H1 (cell line): ENCODE data around the gene SRRM5. TPM values are rescaled to one million over a fixed set of nuclear protein-coding genes. Genes with fewer than 3 reads are reported as not detected.

Experiments used
- ATF2 ChIP-seq: IDR thresholded peaks from 2 replicates; pipeline ENCODE4 v1.6.1; 2012; ENCODE audit warnings: low read length, inconsistent platforms
- CBX5 ChIP-seq: fragments of 300-800, 300-1000 bp; sonication (generic); IDR thresholded peaks from 2 replicates; pipeline ENCODE4 v1.7.1; 2016; ENCODE audit warnings: antibody characterized with exemption, low read length, low read depth
- CREB1 ChIP-seq: IDR thresholded peaks from 2 replicates; pipeline ENCODE4 v1.6.1; 2012; ENCODE audit warnings: inconsistent platforms
- FOSL1 ChIP-seq: IDR thresholded peaks from 2 replicates; pipeline ENCODE4 v1.6.1; 2011; ENCODE audit warnings: mild to moderate bottlenecking, low read depth, low read length, moderate library complexity; ENCODE audit not compliant: insufficient read depth
- GABPA ChIP-seq: IDR thresholded peaks from 2 replicates; pipeline ENCODE4 v1.6.1; 2011; ENCODE audit warnings: mild to moderate bottlenecking, low read length, moderate library complexity, borderline replicate concordance; ENCODE audit not compliant: insufficient read depth
- GTF2F1 ChIP-seq: IDR thresholded peaks from 2 replicates; pipeline ENCODE4 v1.6.1; 2012; ENCODE audit warnings: low read depth, low read length, improper control_type of control experiment, borderline replicate concordance
- HDAC6 ChIP-seq: IDR thresholded peaks from one replicate; pipeline ENCODE4 v1.7.1; 2012; ENCODE audit warnings: low read depth, mild to moderate bottlenecking, inconsistent platforms, low read length, moderate library complexity
- JUN ChIP-seq: IDR thresholded peaks from 2 replicates; pipeline ENCODE4 v1.6.1; 2011; ENCODE audit warnings: low read depth, mild to moderate bottlenecking, improper control_type of control experiment, low read length
- PHF8 ChIP-seq: fragments of 200-600 bp; sonication (generic); conservative IDR thresholded peaks from 2 replicates; pipeline ENCODE4 v1.7.1; 2012; ENCODE audit warnings: low read depth, mild to moderate bottlenecking, inconsistent platforms, low read length, moderate library complexity
- POU5F1 ChIP-seq: IDR thresholded peaks from 2 replicates; pipeline ENCODE4 v1.6.1; 2011; ENCODE audit warnings: low read depth, mild to moderate bottlenecking, low read length, moderate library complexity
- RBBP5 ChIP-seq: IDR thresholded peaks from 2 replicates; pipeline ENCODE4 v1.7.1; 2012; ENCODE audit warnings: low read depth, mild to moderate bottlenecking, inconsistent platforms, low read length, moderate library complexity, borderline replicate concordance
- RFX5 ChIP-seq: IDR thresholded peaks from 2 replicates; pipeline ENCODE4 v1.6.1; 2011; ENCODE audit warnings: low read depth, low read length, improper control_type of control experiment, borderline replicate concordance
- RNF2 ChIP-seq: fragments of 200-900, 300-1000 bp; sonication (generic); IDR thresholded peaks from 2 replicates; pipeline ENCODE4 v1.7.1; 2016; ENCODE audit warnings: borderline replicate concordance, low read depth, mild to moderate bottlenecking, antibody characterized with exemption, low read length; ENCODE audit not compliant: poor library complexity, severe bottlenecking; ENCODE audit errors: missing control alignments
- TAF1 ChIP-seq: IDR thresholded peaks from 2 replicates; pipeline ENCODE4 v1.6.1; 2011; ENCODE audit warnings: mild to moderate bottlenecking, low read depth, low read length
- TAF7 ChIP-seq: optimal IDR thresholded peaks from 2 replicates; pipeline ENCODE3; 2011; ENCODE audit warnings: low read depth, mild to moderate bottlenecking, inconsistent platforms, low read length, moderate library complexity, borderline replicate concordance
- TBP ChIP-seq: IDR thresholded peaks from 2 replicates; pipeline ENCODE4 v1.6.1; 2011; ENCODE audit warnings: low read depth, low read length, improper control_type of control experiment
- USF2 ChIP-seq: IDR thresholded peaks from 2 replicates; pipeline ENCODE4 v1.6.1; 2011; ENCODE audit warnings: low read length, improper control_type of control experiment
- polyA plus RNA-seq, 7 experiments: library from polyadenylated mRNA; depleted of rRNA in 3 of 7; stranded (reverse) in 5 of 7; unstranded in 2 of 7; fragments of >200 nt in 5 of 7; fragments of 200-250 nt in 2 of 7; gene quantifications; 1 replicate in 5 of 7; 2 replicates in 1 of 7; 4 replicates in 1 of 7; pipeline versions ENCODE4 v1.2.1 to v1.2.3, GENCODE V29; 2011 to 2013; ENCODE audit warnings: missing spikeins in 2 of 7, mixed read lengths in 2 of 7
- total RNA-seq: library from RNA; stranded (reverse); fragmentation: NEBNext Ultra II Directional; extraction: Animal tissue kit (Norgen Biotek cat#: 25700); gene quantifications from 2 replicates; pipeline ENCODE4 v1.2.1, GENCODE V29; 2021
- TF ChIP-seq, protein P1 (sequence below): IDR thresholded peaks from 2 replicates; pipeline ENCODE4 v1.6.1; 2012; ENCODE audit warnings: inconsistent platforms
- TF ChIP-seq, protein P2 (sequence below): IDR thresholded peaks from 2 replicates; pipeline ENCODE4 v1.6.1; 2012; ENCODE audit warnings: inconsistent platforms

The SRRM5 gene
- total and polyA plus RNA-seq, 2 of the 8 experiments (the other 6 are each of a cell fraction or from before 2014, with no cell fraction given), result 0.06 to 0.11 TPM

- TF ChIP-seq TAF1, result peak; percentile 84
- no peak for TF ChIP-seq JUN
- TF ChIP-seq, protein P1, sequence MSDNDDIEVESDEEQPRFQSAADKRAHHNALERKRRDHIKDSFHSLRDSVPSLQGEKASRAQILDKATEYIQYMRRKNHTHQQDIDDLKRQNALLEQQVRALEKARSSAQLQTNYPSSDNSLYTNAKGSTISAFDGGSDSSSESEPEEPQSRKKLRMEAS, result peak; percentile 63; the same call in 1 of the 2 replicates
- no peak for TF ChIP-seq RNF2
- no peak for TF ChIP-seq HDAC6
- no peak for TF ChIP-seq RFX5
- TF ChIP-seq TBP, result 0 out of 2 replicates have a peak, but pooled peaks have one; percentile 47
- no peak for TF ChIP-seq CBX5
- TF ChIP-seq RBBP5, result peak; percentile 74
- peak; percentile 86 for TF ChIP-seq TAF7
- peak; percentile 92 for TF ChIP-seq PHF8
- TF ChIP-seq ATF2, result no peak
- TF ChIP-seq POU5F1, result peak; percentile 48; the same call in 1 of the 2 replicates
- 0 out of 2 replicates have a peak, but pooled peaks have one; percentile 9 for TF ChIP-seq GTF2F1
- TF ChIP-seq GABPA, result no peak
- TF ChIP-seq FOSL1, result no peak
- no peak for TF ChIP-seq USF2
- TF ChIP-seq, protein P2, sequence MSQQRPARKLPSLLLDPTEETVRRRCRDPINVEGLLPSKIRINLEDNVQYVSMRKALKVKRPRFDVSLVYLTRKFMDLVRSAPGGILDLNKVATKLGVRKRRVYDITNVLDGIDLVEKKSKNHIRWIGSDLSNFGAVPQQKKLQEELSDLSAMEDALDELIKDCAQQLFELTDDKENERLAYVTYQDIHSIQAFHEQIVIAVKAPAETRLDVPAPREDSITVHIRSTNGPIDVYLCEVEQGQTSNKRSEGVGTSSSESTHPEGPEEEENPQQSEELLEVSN, result peak; percentile 53; the same call in 1 of the 2 replicates
- TF ChIP-seq CREB1, result no peak; the same call in 1 of the 2 replicates
These were observed 7.6 kb downstream of the SRRM5 start, which contains the start of gene ZNF428 (continued) for GRCh38 chr19:43619262-43620060.
